CD4-positive, alpha-beta T cell treated with Interleukin-17A for 1 hour (primary cell): ENCODE measurements around the gene YTHDC1.
A peak's percentile ranks its signal among the peaks of the same experiment; 100 is the strongest.
"Not testable (repeated sequence)": the region's sequence is repeated elsewhere in the genome, so short reads cannot be mapped to it uniquely, and the experiment has no call there.

Experiments used
- DNase-seq: peaks from one replicate; pipeline ENCODE4 v3.0.0-alpha.2; 2020

The YTHDC1 gene

GRCh38 chr4:68283714-68284113, 66.2 kb downstream of the YTHDC1 start:
- DNase-seq = no peak

- no peak for DNase-seq
Measured at GRCh38 chr4:68283095-68283494, 66.8 kb downstream of the YTHDC1 start.

- not testable (repeated sequence) for DNase-seq
Measured at GRCh38 chr4:68281796-68282740, 67.8 kb downstream of the YTHDC1 start.

- no peak for DNase-seq
Measured at GRCh38 chr4:68278029-68278428, 71.9 kb downstream of the YTHDC1 start.

GRCh38 chr4:68277627-68278026, 72.3 kb downstream of the YTHDC1 start:
- no peak for DNase-seq

- DNase-seq = no peak
Measured at GRCh38 chr4:68272860-68273259, 77.0 kb downstream of the YTHDC1 start.

- DNase-seq = no peak
Measured at GRCh38 chr4:68272380-68272779, 77.5 kb downstream of the YTHDC1 start.

- DNase-seq = peak; percentile 62
Measured at GRCh38 chr4:68271851-68272357, 78.0 kb downstream of the YTHDC1 start.

- no peak for DNase-seq
Measured at GRCh38 chr4:68267433-68267944, 82.4 kb downstream of the YTHDC1 start.

- DNase-seq = no peak
Measured at GRCh38 chr4:68264875-68265565, 84.9 kb downstream of the YTHDC1 start.
